GM18502 (cell line): Measurements from ENCODE around the gene TRAPPC4.
"Not testable (repeated sequence)": the region's sequence is repeated elsewhere in the genome, so short reads cannot be mapped to it uniquely, and the experiment has no call there.

Experiments used
- ATAC-seq: cut with Tn5 transposase; IDR thresholded peaks from one replicate; pipeline ENCODE4 v1.9.1; 2021; ENCODE audit warnings: mild to moderate bottlenecking; ENCODE audit not compliant: unreplicated experiment, poor library complexity

TRAPPC4 gene

GRCh38 chr11:119059128-119059527 is 40.6 kb downstream of the TRAPPC4 start:
- ATAC-seq, result not testable (repeated sequence)

GRCh38 chr11:119061256-119061655 is 42.7 kb downstream of the TRAPPC4 start:
- ATAC-seq, result no peak

GRCh38 chr11:119062779-119063178 is 44.2 kb downstream of the TRAPPC4 start:
- ATAC-seq, result no peak

GRCh38 chr11:119065369-119065768 is 46.8 kb downstream of the TRAPPC4 start:
- no peak for ATAC-seq

- ATAC-seq, result peak; percentile 90
Observed at GRCh38 chr11:119067371-119068222, 49.0 kb downstream of the TRAPPC4 start, which contains the start of gene VPS11. TSS of gene VPS11 (plus strand) at chr11:119067818. CDS start at chr11:119067824, 6 bp downstream.
